GM12872 (cell line): ENCODE data around the gene ELN.

Experiments
- CTCF ChIP-seq: IDR thresholded peaks from 3 replicates; pipeline ENCODE4 v1.5.1; 2011; ENCODE audit warnings: low read depth, mild to moderate bottlenecking, low read length, moderate library complexity; ENCODE audit not compliant: insufficient read depth

The ELN gene

GRCh38 chr7:74056096-74056915 lies 28.3 kb downstream of the ELN start:
- TF ChIP-seq CTCF: no peak

GRCh38 chr7:74057216-74057925 lies 29.4 kb downstream of the ELN start:
- TF ChIP-seq CTCF: no peak

GRCh38 chr7:74057987-74058386 lies 30.0 kb downstream of the ELN start:
- TF ChIP-seq CTCF: no peak

- TF ChIP-seq CTCF: no peak
Observed at GRCh38 chr7:74058486-74058885, 30.5 kb downstream of the ELN start.

- TF ChIP-seq CTCF: no peak
Observed at GRCh38 chr7:74059037-74059436, 31.1 kb downstream of the ELN start.

- no peak for TF ChIP-seq CTCF
Observed at GRCh38 chr7:74059681-74060588, 32.0 kb downstream of the ELN start.
